Measurements from ENCODE around the gene WDR45B. TPM values are rescaled to one million over a fixed set of nuclear protein-coding genes. Genes with fewer than 3 reads are reported as not detected.

WDR45B gene
- total RNA-seq, 1 experiment from 2014 or later: 110 TPM

GRCh38 chr17:82636626-82637598 is 11.3 kb downstream of the WDR45B start:
- no peak overlapping the region for H4K8ac ChIP-seq (replicated peaks; ENCODE audit: insufficient read length, low read depth, low read length)
- H2BK20ac ChIP-seq (ENCODE audit: low read depth, low read length, poor library complexity, severe bottlenecking): no peak overlapping the region
- no peak overlapping the region for H2BK12ac ChIP-seq (ENCODE audit: insufficient read length, low read depth, low read length)
- TF ChIP-seq CTCF (conservative IDR thresholded peaks at IDR 0.05): no peak
- H2BK5ac ChIP-seq (ENCODE audit: insufficient read length, low read length): no peak overlapping the region
- no peak overlapping the region for H2AFZ ChIP-seq (ENCODE audit: low read length)
- H3K18ac ChIP-seq (ENCODE audit: insufficient read length, low read depth, low read length): no peak overlapping the region
- no peaks in the 10 kb centered on the region for H3K27me3 Mint-ChIP-seq (ENCODE audit: low read depth)
- H3K27ac ChIP-seq (ENCODE audit: insufficient read length, low read depth, low read length): no peak overlapping the region
- H3T11ph ChIP-seq (ENCODE audit: low read length): no peak overlapping the region
- H2BK120ac ChIP-seq (ENCODE audit: low read depth, low read length, poor library complexity, severe bottlenecking): no peak overlapping the region
- H3K27me3 ChIP-seq (ENCODE audit: insufficient read depth, low read length): no peaks in the 10 kb centered on the region
- H3K23me2 ChIP-seq (ENCODE audit: insufficient read length, low read depth, low read length, poor library complexity, severe bottlenecking): no peaks in the 10 kb centered on the region
- no peak overlapping the region for H3K14ac ChIP-seq (ENCODE audit: insufficient read depth, low read length)
- no peak overlapping the region for H3K4ac ChIP-seq (ENCODE audit: low read depth, low read length)
- peaks cover 14% of the 10 kb centered on the region for H3K79me1 ChIP-seq (ENCODE audit: insufficient read depth, low read depth, low read length, poor library complexity, severe bottlenecking)
- H3K9me3 ChIP-seq (ENCODE audit: control insufficient read depth, low read depth, low read length): no peaks in the 10 kb centered on the region
- no peak overlapping the region for H3K56ac ChIP-seq (ENCODE audit: insufficient read length, low read depth, low read length)
- H3K9me3 Mint-ChIP-seq: no peaks in the 10 kb centered on the region
- H3K4me1 ChIP-seq (ENCODE audit: insufficient read depth, low read length): no peaks in the 10 kb centered on the region
- no peak overlapping the region for H4K5ac ChIP-seq (ENCODE audit: insufficient read length, low read depth, low read length)
- H3K27ac Mint-ChIP-seq: peak overlapping the region; percentile 73 to 85 (median 75); a peak in 5 of 7 replicates
- peaks cover 3 to 9% of the 10 kb centered on the region in 2 experiments; a peak in 3 of 4 replicates for H3K4me1 Mint-ChIP-seq
- WGBS (ENCODE audit: extremely low coverage, insufficient read length, low lambda C conversion rate): no CpG with 5 or more reads among the region's 16 CpGs
- H3K9ac ChIP-seq (ENCODE audit: extremely low read depth, insufficient read length, low read length): no peak overlapping the region
- no peak overlapping the region for H4K91ac ChIP-seq (ENCODE audit: insufficient read length, low read depth, low read length)
- H2AK5ac ChIP-seq (ENCODE audit: insufficient read length, low read length): no peak overlapping the region
- no peak overlapping the region for H3K23ac ChIP-seq (ENCODE audit: insufficient read length, low read depth, low read length)
- no peak for DNase-seq
- peaks cover 19 to 58% (median 57%) of the 10 kb centered on the region in 3 experiments; a peak in 6 of 7 replicates for H3K36me3 Mint-ChIP-seq (ENCODE audit: insufficient read depth in 1 of 3, low read depth in 3 of 3)
- no peak overlapping the region for H3K4me2 ChIP-seq (ENCODE audit: insufficient read depth, insufficient read length, low read length)
- no peaks in the 10 kb centered on the region for H4K20me1 ChIP-seq (ENCODE audit: control insufficient read depth, insufficient read depth, insufficient read length)
- no peak overlapping the region for H3K4me3 Mint-ChIP-seq
- peaks cover 11% of the 10 kb centered on the region for H3K79me2 ChIP-seq (ENCODE audit: insufficient read depth, low read length)
- H2BK15ac ChIP-seq (ENCODE audit: low read depth, low read length): no peak overlapping the region
